Mucosa of stomach (tissue), 1 donor: ENCODE data around the gene SHH.

Source experiments
- H3K27me3 ChIP-seq: one replicate; pipeline ENCODE4 v1.7.0; 2013; ENCODE audit warnings: mild to moderate bottlenecking, low read length; ENCODE audit not compliant: control insufficient read depth, insufficient read depth
- H3K36me3 ChIP-seq: one replicate; pipeline ENCODE4 v1.7.0; 2013; ENCODE audit warnings: low read length; ENCODE audit not compliant: control insufficient read depth, insufficient read depth
- H3K4me1 ChIP-seq: one replicate; pipeline ENCODE4 v1.7.0; 2013; ENCODE audit warnings: mild to moderate bottlenecking, low read length; ENCODE audit not compliant: control insufficient read depth, insufficient read depth
- H3K4me3 ChIP-seq: one replicate; pipeline ENCODE4 v1.7.0; 2013; ENCODE audit warnings: low read length
- H3K9ac ChIP-seq: one replicate; pipeline ENCODE4 v1.7.0; 2013; ENCODE audit warnings: mild to moderate bottlenecking, low read length, moderate library complexity
- H3K9me3 ChIP-seq: one replicate; pipeline ENCODE4 v1.7.0; 2013; ENCODE audit warnings: mild to moderate bottlenecking, low read length, moderate library complexity; ENCODE audit not compliant: control insufficient read depth
- donor health status: Pancreatic carcinoma.

The SHH gene

GRCh38 chr7:155790666-155791065 is 21.6 kb downstream of the SHH start:
- Histone ChIP-seq H3K4me1 (peaks cover 4% of the 10 kb centered on the region), H3K36me3 (no peaks in the 10 kb centered on the region), H3K9ac (no peak overlapping the region), H3K9me3 (no peaks in the 10 kb centered on the region), H3K4me3 (no peak overlapping the region), H3K27me3 (peaks cover 15% of the 10 kb centered on the region)

GRCh38 chr7:155789001-155789725 is 23.1 kb downstream of the SHH start:
- Histone ChIP-seq H3K4me1 (peaks cover 4% of the 10 kb centered on the region), H3K27me3 (peaks cover 13% of the 10 kb centered on the region), H3K9me3 (no peaks in the 10 kb centered on the region), H3K36me3 (no peaks in the 10 kb centered on the region), H3K4me3 (no peak overlapping the region), H3K9ac (no peak overlapping the region)

GRCh38 chr7:155788616-155789000 is 23.7 kb downstream of the SHH start:
- no peaks in the 10 kb centered on the region for H3K9me3 ChIP-seq
- H3K9ac ChIP-seq = no peak overlapping the region
- H3K4me3 ChIP-seq = no peak overlapping the region
- no peaks in the 10 kb centered on the region for H3K36me3 ChIP-seq
- H3K4me1 ChIP-seq = peaks cover 4% of the 10 kb centered on the region
- peaks cover 13% of the 10 kb centered on the region for H3K27me3 ChIP-seq

GRCh38 chr7:155787171-155787851 is 25.0 kb downstream of the SHH start:
- Histone ChIP-seq H3K27me3 (peaks cover 13% of the 10 kb centered on the region), H3K9ac (no peak overlapping the region), H3K4me3 (no peak overlapping the region), H3K4me1 (peaks cover 4% of the 10 kb centered on the region), H3K36me3 (no peaks in the 10 kb centered on the region), H3K9me3 (no peaks in the 10 kb centered on the region)

GRCh38 chr7:155786491-155786890 is 25.8 kb downstream of the SHH start:
- Histone ChIP-seq H3K4me1 (peaks cover 4% of the 10 kb centered on the region), H3K36me3 (no peaks in the 10 kb centered on the region), H3K9me3 (no peaks in the 10 kb centered on the region), H3K4me3 (no peak overlapping the region), H3K9ac (no peak overlapping the region), H3K27me3 (peaks cover 13% of the 10 kb centered on the region)

- Histone ChIP-seq H3K4me1 (peaks cover 4% of the 10 kb centered on the region), H3K4me3 (no peak overlapping the region), H3K36me3 (no peaks in the 10 kb centered on the region), H3K9ac (no peak overlapping the region), H3K9me3 (no peaks in the 10 kb centered on the region), H3K27me3 (peaks cover 13% of the 10 kb centered on the region)
Measured at GRCh38 chr7:155785536-155785935, 26.7 kb downstream of the SHH start.

- Histone ChIP-seq H3K4me3 (no peak overlapping the region), H3K9me3 (no peaks in the 10 kb centered on the region), H3K9ac (no peak overlapping the region), H3K4me1 (no peaks in the 10 kb centered on the region), H3K36me3 (no peaks in the 10 kb centered on the region), H3K27me3 (peaks cover 8% of the 10 kb centered on the region)
Measured at GRCh38 chr7:155782466-155782865, 29.8 kb downstream of the SHH start.

GRCh38 chr7:155781433-155781832 is 30.8 kb downstream of the SHH start:
- Histone ChIP-seq H3K4me3 (no peak overlapping the region), H3K36me3 (no peaks in the 10 kb centered on the region), H3K27me3 (no peaks in the 10 kb centered on the region), H3K9me3 (no peaks in the 10 kb centered on the region), H3K9ac (no peak overlapping the region), H3K4me1 (no peaks in the 10 kb centered on the region)

- no peaks in the 10 kb centered on the region for H3K4me1 ChIP-seq
- no peak overlapping the region for H3K4me3 ChIP-seq
- H3K9me3 ChIP-seq = no peaks in the 10 kb centered on the region
- no peaks in the 10 kb centered on the region for H3K27me3 ChIP-seq
- H3K9ac ChIP-seq = no peak overlapping the region
- no peaks in the 10 kb centered on the region for H3K36me3 ChIP-seq
Measured at GRCh38 chr7:155780884-155781283, 31.4 kb downstream of the SHH start.

GRCh38 chr7:155778349-155778748 is 33.9 kb downstream of the SHH start:
- no peak overlapping the region for H3K4me3 ChIP-seq
- H3K36me3 ChIP-seq = no peaks in the 10 kb centered on the region
- H3K27me3 ChIP-seq = no peaks in the 10 kb centered on the region

GRCh38 chr7:155776606-155777005 is 35.7 kb downstream of the SHH start:
- H3K9me3 ChIP-seq = no peaks in the 10 kb centered on the region
- no peak overlapping the region for H3K4me3 ChIP-seq
- no peaks in the 10 kb centered on the region for H3K4me1 ChIP-seq
- H3K9ac ChIP-seq = no peak overlapping the region
- no peaks in the 10 kb centered on the region for H3K27me3 ChIP-seq
- H3K36me3 ChIP-seq = no peaks in the 10 kb centered on the region

More at GRCh38 chr7:155778349-155778748, 33.9 kb downstream of the SHH start:
- Histone ChIP-seq H3K9ac (no peak overlapping the region), H3K4me1 (no peaks in the 10 kb centered on the region), H3K9me3 (no peaks in the 10 kb centered on the region)

GRCh38 chr7:155775691-155776090 is 36.6 kb downstream of the SHH start:
- Histone ChIP-seq H3K27me3 (no peaks in the 10 kb centered on the region), H3K36me3 (no peaks in the 10 kb centered on the region), H3K4me3 (no peak overlapping the region), H3K4me1 (no peaks in the 10 kb centered on the region), H3K9me3 (no peaks in the 10 kb centered on the region), H3K9ac (no peak overlapping the region)
